Activated CD8-positive, alpha-beta memory T cell treated with anti-CD3 and anti-CD28 coated beads, Interleukin-2, amount 50 U/mL, for 24 hours (primary cell): ENCODE results near the gene DECR2.
A peak's percentile ranks its signal among the peaks of the same experiment; 100 is the strongest.
"Not testable (repeated sequence)": the region's sequence is repeated elsewhere in the genome, so short reads cannot be mapped to it uniquely, and the experiment has no call there.

Experiments
- DNase-seq: peaks from one replicate; pipeline ENCODE4 v3.0.0-alpha.2; 2020; ENCODE audit errors: extremely low read depth

DECR2 gene

DNA sequence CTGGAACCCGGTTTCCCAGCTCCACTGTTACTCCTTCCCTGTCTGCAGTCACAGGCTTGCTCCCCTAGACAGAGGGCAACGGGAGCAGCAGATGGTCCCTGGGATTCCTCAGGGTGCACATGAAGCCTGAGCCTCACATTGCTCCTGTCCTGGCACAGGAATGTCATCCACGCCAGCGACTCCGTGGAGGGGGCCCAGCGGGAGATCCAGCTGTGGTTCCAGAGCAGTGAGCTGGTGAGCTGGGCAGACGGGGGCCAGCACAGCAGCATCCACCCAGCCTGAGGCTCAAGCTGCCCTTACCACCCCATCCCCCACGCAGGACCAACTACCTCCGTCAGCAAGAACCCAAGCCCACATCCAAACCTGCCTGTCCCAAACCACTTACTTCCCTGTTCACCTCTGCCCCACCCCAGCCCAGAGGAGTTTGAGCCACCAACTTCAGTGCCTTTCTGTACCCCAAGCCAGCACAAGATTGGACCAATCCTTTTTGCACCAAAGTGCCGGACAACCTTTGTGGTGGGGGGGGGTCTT is 1.6 kb upstream of the DECR2 start:
- DNase-seq: no peak

DNA sequence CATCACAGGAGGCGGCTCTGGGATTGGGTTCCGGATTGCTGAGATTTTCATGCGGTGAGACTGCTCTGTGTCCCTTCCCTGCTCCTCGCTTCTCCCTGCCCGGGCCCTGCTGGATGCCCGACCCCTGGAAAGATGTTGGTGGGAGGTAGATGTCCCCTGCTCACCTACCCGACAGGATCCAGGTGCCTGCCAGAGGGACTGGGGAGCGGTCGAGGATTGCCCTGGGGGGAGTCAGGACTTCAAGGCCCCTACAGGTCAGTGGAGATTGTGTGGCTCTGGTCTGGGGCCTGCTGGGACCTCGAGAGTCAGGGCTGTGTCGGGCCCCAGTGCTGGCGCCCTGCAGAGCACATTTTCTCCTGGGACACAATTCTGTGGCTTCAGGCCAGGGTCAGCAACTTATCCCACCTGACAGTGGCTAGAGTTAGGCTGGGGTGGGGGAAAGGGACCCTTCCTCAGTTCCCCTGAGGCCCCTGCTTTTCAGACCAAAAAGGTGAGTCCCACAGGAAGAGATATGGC is 3.3 kb downstream of the DECR2 start:
- DNase-seq: no peak

DNA sequence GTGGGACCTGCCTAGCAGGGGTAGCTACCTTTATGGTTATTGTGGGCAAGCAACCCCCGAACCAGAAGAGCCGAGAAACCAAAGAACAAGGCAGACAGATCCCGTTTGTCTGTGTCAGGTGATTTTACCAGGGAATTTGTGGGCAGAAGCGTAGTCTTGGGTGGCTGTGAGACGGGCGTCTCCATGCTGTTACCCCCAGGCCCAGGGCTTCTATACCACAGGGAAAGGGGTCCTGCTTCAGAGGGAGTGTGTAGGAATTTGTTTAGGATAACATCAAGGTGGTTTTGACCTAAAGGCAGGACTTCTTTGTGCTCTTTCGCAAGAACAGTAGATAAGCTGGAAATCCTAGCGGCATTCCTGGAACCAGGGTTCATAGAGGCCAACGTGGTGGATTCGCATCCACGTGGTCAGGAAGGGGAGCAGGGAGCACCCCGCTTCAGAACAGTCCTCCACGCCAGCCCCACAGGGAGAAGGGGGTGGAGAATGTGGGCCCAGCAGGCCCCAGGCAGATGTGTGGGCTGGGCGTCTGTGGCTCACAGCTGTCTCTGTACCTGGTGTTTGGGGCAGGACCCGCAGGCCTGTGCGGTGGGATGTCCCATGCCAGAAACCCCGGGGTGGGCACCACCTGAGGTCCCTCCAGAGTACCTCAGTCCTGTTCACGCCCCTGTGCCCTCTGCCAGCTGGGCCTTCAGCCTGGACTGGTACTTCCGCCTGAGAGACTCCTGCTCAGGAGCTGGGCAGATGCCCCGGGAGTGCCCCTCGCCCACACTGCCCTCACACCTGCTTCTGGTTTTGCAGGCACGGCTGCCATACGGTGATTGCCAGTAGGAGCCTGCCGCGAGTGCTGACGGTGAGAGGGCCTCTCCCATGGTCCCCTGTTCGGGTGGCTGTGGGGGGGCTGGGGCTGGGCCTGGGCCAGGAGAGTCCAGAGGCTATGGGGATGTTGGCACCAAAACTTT is 4.1 kb downstream of the DECR2 start:
- DNase-seq: no peak

DNA sequence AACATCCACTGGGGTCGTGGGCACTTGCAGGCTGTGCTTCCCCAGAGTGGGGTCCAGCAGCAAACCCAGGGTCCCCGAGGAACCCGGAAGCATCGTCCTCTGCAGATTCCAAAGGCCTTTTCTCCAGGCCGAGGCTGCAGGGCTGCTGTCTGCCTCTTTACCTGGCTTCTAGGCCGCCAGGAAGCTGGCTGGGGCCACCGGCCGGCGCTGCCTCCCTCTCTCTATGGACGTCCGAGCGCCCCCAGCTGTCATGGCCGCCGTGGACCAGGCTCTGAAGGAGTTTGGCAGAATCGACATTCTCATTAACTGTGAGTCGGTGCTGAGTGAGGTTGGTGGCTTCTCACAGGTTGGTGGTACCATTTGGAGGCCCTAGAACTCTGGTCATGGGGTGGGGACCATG is 5.6 kb downstream of the DECR2 start:
- DNase-seq: no peak

DNA sequence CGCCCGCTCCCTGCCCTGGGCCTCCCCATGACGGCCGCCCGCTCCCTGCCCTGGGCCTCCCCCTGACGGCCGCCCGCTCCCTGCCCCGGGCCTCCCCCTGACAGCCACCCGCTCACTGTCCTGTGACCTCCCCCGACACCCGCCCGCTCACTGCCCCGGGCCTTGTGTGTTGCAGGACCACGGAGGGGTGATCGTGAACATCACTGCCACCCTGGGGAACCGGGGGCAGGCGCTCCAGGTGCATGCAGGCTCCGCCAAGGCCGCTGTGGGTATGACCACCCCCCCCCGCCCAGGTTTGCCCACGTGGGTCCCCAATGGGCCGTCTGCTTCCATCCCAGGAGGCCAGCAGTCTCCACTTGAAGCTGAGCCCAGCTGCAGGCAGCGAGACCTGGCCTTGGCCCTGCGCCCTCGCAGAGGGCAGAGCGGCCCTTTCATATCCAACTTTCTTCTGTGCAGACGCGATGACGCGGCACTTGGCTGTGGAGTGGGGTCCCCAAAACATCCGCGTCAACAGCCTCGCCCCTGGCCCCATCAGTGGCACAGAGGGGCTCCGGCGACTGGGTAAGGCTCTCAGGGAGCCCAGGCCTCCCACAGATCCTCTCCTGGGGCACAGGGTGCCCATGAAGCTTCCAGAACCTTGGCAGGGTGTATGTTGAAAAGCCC is 9.0 kb downstream of the DECR2 start:
- DNase-seq: no peak

DNA sequence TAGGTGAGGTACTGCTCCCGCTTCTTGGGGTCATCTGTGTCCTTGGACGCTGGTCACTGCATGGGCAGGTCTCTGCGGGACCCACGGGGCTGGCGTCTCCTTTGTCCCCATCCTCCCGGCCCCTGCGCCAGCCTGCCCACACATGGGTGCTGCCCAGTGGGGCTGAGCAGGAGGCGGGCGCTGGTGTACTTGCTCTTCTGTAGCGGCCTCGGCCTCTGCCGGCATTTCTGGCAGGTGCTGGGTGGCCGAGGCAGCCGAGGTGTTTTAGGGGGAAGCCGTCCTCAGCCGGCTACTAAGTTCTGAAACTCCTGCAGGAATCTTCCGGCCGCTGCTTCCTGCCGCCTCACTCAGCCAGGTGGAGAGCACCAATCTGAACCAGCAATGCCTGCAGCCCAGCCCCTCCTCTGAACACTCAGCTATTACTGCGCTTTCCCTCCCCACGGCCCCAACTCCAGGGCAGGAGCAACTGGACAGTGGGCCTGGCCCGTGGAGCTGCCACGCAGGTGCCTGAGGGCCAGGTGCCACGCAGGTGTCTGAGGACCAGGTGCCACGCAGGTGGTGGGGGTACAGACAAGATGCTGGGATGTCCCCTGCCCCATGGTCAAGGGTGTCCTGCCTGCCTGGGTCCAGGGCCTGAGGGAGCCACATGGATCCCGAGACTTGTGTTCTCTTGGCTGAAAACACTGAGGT is 10.0 kb downstream of the DECR2 start:
- DNase-seq: no peak

DNA sequence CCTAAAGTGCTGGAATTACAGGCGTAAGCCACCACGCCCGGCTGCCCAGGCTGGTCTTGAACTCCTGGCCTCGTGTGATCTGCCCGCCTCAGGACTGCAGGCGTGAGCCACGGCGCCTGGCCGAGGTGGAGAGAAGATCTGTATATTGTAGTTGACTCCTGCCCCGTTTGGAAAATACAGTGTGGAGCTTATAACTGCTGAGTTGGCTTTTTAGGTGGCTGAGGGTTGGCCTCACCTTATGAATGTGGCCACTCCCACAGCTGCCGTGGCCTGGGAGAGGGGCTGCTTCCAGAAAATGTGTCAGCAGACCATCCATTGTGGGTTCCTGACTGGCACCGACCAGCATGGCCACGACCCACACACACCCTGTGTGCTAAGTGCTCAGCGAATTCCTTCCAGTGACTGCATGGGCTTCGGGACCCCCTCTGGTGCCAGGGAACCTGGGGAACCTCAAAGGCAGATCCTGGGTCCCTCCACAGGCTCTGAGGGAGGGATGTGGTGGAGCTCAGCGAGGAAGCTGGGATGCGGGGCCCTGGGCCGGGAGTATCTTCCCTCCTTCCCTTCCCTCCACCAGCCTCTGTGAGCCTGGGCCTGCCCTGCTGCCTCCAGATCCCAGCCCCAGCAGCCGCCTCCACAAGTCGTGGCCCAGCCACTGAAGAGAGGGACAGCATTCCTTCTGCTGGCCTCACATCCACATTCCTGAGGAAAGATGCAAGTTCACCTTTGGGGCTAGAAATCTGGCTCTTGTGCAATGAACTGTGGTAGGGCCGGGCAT is 12.9 kb downstream of the DECR2 start:
- no peak for DNase-seq

DNA sequence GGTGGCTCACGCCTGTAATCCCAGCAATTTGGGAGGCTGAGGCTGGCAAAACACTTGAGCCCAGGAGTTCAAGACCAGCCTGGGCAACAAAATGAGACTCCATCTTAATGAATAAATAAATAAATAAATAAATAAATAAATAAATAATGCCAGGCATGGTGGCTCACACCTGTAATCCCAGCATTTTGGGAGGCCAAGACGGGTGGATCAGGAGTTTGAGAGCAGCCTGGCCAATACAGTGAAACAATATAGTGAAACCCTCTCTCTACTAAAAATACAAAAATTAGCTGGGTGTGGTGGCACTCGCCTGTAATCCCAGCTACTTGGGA is 13.4 kb downstream of the DECR2 start:
- DNase-seq: not testable (repeated sequence)

DNA sequence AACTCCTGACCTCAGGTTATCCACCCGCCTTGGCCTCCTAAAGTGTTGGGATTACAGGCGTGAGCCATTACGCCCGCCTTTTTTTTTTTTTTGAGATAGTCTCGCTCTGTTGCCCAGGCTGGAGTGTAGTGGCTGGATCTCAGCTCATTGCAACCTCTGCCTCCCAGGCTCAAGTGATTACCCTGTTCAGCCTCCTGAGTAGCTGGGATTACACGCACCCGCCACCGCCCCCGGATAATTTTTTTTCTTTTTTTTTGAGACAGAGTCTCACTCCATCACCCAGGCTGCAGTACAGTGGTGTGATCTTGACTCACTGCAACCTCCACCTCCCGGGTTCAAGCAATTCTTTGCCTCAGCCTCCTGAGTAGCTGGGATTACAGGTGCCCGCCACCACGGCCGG is 20.5 kb downstream of the DECR2 start:
- DNase-seq: not testable (repeated sequence)

DNA sequence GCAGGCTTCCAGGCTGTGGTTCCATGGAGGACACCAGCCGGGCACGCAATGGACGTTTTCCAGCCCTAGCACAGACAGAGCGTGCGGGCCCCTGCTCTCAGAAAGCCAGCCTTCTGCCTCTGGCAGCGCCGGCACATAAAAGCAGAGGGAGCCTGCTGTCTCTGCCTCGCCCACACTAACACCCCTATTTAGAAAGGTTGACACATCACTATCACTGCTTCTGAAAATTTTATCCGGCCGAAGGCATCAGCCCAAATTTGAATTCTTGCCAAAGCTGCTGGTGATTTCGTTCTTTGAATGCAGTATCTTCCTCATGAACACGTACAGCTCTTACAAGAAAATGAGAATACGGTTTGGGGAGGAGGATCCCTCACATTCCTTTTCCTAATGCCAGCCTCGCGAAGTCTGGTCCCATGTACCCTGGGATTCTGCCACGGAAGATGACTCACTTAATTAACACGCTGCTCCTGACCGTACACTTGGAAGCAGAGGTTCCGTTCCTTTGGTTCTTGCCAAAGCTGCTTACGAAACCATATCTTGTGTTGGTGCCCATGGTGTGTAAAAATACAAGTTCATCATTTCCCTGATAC is 22.4 kb downstream of the DECR2 start:
- no peak for DNase-seq

DNA sequence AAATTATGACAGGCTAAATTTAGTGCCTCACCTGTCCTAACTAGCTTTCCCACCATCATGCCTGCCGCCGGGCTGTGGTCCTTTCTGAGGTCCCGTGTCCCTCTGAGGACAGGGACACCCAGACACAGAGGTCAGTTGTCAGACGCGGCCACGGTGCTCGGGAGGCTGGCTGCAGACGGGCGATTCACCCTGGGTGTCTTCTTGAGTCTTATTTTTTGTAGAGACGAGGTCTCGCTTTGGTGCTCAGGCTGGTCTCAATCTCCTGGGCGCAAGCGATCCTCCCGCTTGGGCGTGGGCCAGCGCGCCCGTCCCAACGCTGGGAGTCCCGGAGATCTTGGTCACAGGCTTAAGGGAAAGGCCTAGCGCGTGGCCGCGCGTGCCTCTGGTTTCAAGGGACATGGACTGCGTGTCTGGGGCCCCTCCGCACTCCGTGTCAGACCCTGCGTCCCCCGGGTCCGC is 23.0 kb downstream of the DECR2 start:
- no peak for DNase-seq

DNA sequence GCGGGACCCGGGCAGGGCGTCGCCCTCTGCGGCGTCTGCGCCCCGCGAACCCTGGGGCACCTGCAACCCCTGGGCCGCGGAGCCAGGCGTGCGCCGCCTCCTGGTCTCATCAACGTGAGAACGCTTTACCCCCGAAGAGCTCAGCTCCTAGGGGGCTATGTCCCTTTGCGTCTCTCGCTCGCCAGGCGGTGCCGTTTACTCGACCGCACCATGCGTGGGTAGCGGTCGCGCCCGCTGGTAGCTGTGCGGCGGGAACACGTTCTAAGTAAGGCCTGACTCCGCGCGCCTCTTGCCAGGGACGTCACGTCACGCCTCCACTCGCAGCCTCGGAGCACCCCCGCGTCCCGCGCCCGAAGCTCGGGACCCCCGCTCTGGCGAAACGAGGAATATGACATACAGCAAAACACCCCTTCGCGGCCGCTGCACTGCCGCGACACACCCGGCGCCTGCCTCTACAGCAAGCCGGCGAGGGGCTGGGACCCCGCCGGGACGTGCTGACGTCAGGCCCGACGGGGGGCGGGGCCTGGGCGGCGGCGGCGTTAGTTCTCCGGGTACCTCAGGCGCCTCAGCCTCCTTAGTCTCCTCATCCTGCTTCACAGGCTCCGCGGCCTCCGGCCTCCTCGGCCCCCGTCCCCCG is 23.5 kb downstream of the DECR2 start, which contains the start of gene RAB11FIP3:
TSS of gene RAB11FIP3 (plus strand) at position 568 of the 637 bp plus-strand sequence. CDS start 358 bp downstream, outside the sequence.
- DNase-seq: peak; percentile 50

DNA sequence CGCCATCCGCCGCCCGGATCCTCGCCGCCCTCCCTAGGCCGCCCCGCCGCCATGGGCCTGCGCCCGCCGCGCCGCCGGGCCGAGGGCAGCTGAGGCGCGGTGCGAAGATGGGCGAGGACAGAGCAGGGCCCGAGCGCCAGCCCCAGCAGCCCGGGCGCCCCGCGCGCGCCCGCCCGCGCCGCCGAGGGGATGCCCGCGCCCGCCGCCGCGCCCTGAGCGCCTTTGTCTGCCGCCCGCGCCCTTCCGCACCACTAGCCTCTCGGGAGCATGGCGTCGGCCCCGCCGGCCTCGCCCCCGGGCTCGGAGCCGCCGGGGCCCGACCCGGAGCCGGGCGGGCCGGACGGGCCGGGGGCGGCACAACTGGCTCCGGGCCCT is 24.0 kb downstream of the DECR2 start:
- DNase-seq: no peak

DNA sequence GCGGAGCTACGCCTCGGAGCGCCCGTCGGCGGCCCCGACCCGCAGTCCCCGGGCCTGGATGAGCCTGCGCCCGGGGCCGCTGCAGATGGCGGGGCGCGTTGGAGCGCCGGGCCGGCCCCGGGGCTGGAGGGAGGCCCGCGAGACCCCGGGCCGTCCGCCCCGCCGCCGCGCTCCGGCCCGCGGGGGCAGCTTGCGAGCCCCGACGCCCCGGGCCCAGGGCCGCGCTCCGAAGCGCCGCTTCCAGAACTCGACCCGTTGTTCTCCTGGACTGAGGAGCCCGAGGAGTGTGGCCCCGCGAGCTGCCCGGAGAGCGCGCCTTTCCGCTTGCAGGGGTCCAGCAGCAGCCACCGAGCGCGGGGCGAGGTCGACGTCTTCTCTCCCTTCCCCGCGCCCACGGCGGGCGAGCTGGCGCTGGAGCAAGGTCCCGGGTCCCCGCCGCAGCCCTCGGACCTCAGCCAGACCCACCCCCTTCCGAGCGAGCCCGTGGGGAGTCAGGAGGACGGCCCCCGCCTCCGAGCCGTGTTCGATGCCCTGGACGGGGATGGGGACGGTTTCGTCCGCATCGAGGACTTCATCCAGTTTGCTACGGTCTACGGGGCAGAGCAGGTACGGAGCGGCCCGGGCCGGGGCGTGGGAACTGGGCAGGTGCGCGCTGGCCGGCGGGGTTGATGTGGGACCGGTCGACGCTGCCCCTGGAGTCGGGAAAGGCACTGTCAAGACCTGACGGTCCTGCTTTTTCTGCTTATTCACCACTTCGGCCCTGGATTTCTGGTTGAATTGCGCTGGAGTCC is 24.6 kb downstream of the DECR2 start:
- DNase-seq: no peak

DNA sequence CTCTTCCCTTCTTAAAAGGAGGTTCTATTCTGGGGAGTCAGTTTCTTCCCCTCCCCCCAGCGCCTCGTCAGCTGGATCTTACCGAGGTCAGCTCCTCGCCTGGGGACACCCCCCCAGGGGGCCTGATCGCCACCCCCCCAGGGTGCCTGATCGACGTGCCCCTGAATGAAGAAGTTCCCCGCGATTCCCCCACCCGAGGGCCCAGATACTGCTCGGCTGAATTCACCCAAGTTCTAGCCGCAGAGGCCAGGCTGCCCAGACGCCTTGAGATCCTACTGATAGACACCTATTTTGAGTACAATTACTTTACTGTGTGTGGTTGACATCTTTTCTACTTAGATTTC is 25.2 kb downstream of the DECR2 start:
- no peak for DNase-seq

DNA sequence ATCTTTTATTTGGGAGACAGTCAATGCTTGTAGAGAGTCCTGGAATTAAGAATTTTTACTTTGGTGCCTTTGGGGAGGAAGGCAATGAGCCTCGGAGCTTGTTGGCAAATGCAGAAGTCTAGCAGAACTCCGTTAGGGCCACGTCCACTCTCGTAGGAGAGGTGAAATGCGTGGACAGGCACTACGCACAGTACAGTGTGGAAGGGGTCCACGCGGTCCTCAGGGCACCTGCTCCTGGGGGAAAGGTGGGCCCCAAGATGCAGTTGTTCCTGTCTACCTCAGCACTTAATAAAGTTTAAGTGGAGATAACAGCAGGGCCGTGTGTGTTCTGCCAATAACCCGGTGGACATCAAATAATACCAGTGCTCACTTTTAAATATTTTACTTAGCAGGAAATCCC is 25.6 kb downstream of the DECR2 start:
- no peak for DNase-seq

DNA sequence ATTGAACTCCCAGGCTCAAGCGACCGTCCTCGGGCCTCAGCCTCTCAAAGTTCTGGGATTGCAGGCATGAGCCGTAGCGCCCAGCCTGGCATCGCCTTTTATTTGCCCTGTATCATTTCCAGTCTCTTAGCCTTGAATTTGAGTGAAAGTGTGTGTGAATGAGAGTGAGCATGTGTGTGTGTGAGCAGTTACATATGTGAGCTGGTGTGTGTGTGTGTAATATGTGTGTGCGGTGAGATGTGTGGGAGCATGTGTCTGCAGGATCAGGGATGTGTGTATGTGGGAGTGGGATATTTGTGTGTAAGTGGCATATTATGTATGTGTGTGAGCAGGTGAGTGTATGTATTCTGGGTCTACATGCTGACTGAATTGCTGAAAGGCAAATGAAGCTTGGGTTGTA is 29.2 kb downstream of the DECR2 start:
- no peak for DNase-seq

DNA sequence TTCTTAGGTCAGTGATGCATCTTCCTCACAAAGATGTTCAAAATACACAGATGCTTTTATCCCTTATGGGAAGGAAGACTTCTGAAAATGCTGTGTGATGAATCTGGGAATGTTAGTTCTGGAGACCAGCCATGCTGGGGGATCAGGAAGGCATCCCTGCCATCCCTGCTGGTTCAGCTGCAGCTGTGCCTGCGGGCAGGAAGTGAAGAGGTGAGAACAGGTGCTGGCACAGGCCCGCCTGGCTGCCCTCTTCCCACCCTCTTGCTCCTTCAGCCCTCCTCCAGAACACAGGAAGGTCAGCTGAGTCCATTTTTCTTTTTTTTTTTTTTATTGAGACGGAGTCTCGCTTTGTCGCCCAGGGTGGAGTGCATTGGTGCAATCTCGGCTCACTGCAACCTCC is 38.9 kb downstream of the DECR2 start:
- DNase-seq: no peak

DNA sequence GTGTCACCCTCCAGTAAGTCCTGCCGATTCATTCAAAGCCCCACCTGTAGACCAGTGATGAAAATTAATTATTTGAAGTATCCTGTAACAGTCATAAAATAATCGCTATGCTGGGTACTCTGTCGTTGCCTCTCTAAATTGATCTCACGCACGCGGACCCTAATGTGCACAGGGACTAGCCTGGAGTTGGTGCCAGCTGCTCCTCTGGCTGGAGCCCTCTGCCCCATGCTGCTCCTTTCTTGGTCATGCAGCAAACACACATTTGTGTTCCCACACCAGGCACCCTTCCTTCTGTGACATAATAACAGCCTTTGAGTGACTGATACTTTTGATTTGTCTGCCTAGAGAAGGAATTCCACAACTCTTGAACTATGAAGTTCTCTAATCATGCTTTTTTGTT is 39.8 kb downstream of the DECR2 start:
- DNase-seq: no peak

DNA sequence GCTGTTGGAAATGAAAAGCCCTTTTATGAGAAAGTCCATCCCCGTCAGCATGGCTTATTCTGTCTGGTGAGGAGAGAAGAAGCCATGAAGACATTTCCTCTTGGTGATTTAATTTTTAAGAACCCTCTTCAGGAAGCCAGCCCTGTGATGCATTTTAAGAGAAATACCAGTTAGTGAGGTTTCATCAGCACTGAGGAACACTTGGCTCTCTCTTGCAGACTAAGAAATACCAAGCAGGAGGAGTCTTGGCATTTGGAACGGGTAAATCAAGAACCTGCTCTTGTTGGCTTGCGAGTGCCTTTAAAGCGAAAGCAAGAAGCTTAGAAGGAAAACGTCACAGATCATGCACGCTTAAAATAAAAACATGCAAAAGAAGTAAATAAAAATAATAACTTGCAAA is 41.3 kb downstream of the DECR2 start:
- no peak for DNase-seq
